Cardiac muscle cell (in vitro differentiated cells and primary cell): Measurements from ENCODE around the gene PLCL2. TPM values are rescaled to one million over a fixed set of nuclear protein-coding genes. Genes with fewer than 3 reads are reported as not detected.

Experiments used
- DNase-seq, 2 donors: peaks; one replicate each; pipeline versions ENCODE4 v3.0.0 to v3.0.0-alpha.2; 2010 to 2017; ENCODE audit warnings: low read depth in 1 of 2, low spot score in 1 of 2
- H3K27ac ChIP-seq: fragments of 200-600 bp; sonication (generic); 2 replicates; pipeline ENCODE4 v1.5.1; 2016
- H3K27me3 ChIP-seq: fragments of 200-600 bp; sonication (generic); 2 replicates; pipeline ENCODE4 v1.6.0; 2016; ENCODE audit warnings: control low read depth
- H3K36me3 ChIP-seq: fragments of 200-600 bp; sonication (generic); 2 replicates; pipeline ENCODE4 v1.5.1; 2016; ENCODE audit warnings: control low read depth
- H3K4me1 ChIP-seq: fragments of 200-600 bp; sonication (generic); 2 replicates; pipeline ENCODE4 v1.8.1; 2017; ENCODE audit warnings: low read depth, mild to moderate bottlenecking, mixed run types
- H3K4me3 ChIP-seq: fragments of 200-600 bp; sonication (generic); 2 replicates; pipeline ENCODE4 v1.5.1; 2016; ENCODE audit warnings: mild to moderate bottlenecking
- H3K9me3 ChIP-seq: fragments of 200-600 bp; sonication (generic); 2 replicates; pipeline ENCODE4 v1.5.1; 2017; ENCODE audit warnings: low read depth, mild to moderate bottlenecking, control low read depth
- CTCF ChIP-seq: IDR thresholded peaks from 2 replicates; pipeline ENCODE4 v1.5.1; 2012; ENCODE audit warnings: low read depth, mild to moderate bottlenecking, low read length
- polyA plus RNA-seq: library from polyadenylated mRNA; unstranded; fragments of >200 nt; fragmentation: Nextera tagmentation; extraction: Ambion mirVana; gene quantifications from 2 replicates; pipeline ENCODE4 v1.2.1, GENCODE V29; 2016
- total RNA-seq: library from RNA; depleted of rRNA; stranded (reverse); fragments of >200 nt; gene quantifications from 2 replicates; pipeline ENCODE4 v1.2.3, GENCODE V29; 2016

PLCL2 gene
- total and polyA plus RNA-seq, 2 experiments from 2014 or later, result 17.3 to 49.1 TPM

- Histone ChIP-seq H3K9me3 (no peaks in the 10 kb centered on the region), H3K4me1 (no peaks in the 10 kb centered on the region), H3K4me3 (no peak overlapping the region), H3K27ac (peak overlapping the region; percentile 4), H3K27me3 (no peaks in the 10 kb centered on the region), H3K36me3 (no peaks in the 10 kb centered on the region)
- no peak for TF ChIP-seq CTCF
- DNase-seq, result no peak
Measured at GRCh38 chr3:16982460-16982859, 97.7 kb downstream of the PLCL2 start.

- Histone ChIP-seq H3K27ac (no peak overlapping the region), H3K9me3 (no peaks in the 10 kb centered on the region), H3K27me3 (no peaks in the 10 kb centered on the region), H3K4me3 (no peak overlapping the region), H3K4me1 (no peaks in the 10 kb centered on the region), H3K36me3 (no peaks in the 10 kb centered on the region)
- DNase-seq, result no peak
- no peak for TF ChIP-seq CTCF
Measured at GRCh38 chr3:16985608-16986007, 100.9 kb downstream of the PLCL2 start.

GRCh38 chr3:16987141-16987540 lies 102.4 kb downstream of the PLCL2 start:
- Histone ChIP-seq H3K4me1 (no peaks in the 10 kb centered on the region), H3K27me3 (no peaks in the 10 kb centered on the region), H3K4me3 (no peak overlapping the region), H3K27ac (no peak overlapping the region), H3K36me3 (no peaks in the 10 kb centered on the region), H3K9me3 (no peaks in the 10 kb centered on the region)
- TF ChIP-seq CTCF, result no peak
- no peak for DNase-seq

- no peak for DNase-seq
- peaks cover 3% of the 10 kb centered on the region for H3K4me1 ChIP-seq
- TF ChIP-seq CTCF, result no peak
- H3K9me3 ChIP-seq, result no peaks in the 10 kb centered on the region
- no peak overlapping the region for H3K4me3 ChIP-seq
- no peaks in the 10 kb centered on the region for H3K27me3 ChIP-seq
- H3K36me3 ChIP-seq, result no peaks in the 10 kb centered on the region
- no peak overlapping the region for H3K27ac ChIP-seq
Measured at GRCh38 chr3:16990163-16990562, 105.4 kb downstream of the PLCL2 start.

GRCh38 chr3:16992198-16992597 lies 107.4 kb downstream of the PLCL2 start:
- no peak for DNase-seq
- Histone ChIP-seq H3K27ac (no peak overlapping the region), H3K9me3 (no peaks in the 10 kb centered on the region), H3K4me1 (peaks cover 8% of the 10 kb centered on the region), H3K36me3 (no peaks in the 10 kb centered on the region), H3K27me3 (no peaks in the 10 kb centered on the region), H3K4me3 (no peak overlapping the region)
- no peak for TF ChIP-seq CTCF

GRCh38 chr3:16993227-16993626 lies 108.5 kb downstream of the PLCL2 start:
- H3K9me3 ChIP-seq, result no peaks in the 10 kb centered on the region
- peak in 1 of 2 donors; percentile 66 for DNase-seq

More at GRCh38 chr3:16993227-16993626, 108.5 kb downstream of the PLCL2 start:
- Histone ChIP-seq H3K27ac (no peak overlapping the region), H3K4me3 (no peak overlapping the region), H3K4me1 (peaks cover 8% of the 10 kb centered on the region), H3K36me3 (no peaks in the 10 kb centered on the region), H3K27me3 (peaks cover 6% of the 10 kb centered on the region)
- no peak for TF ChIP-seq CTCF
